NCI-H187 (cell line): Measurements from ENCODE around the gene GGA3.
A peak's percentile ranks its signal among the peaks of the same experiment; 100 is the strongest.
"Not testable (repeated sequence)": the region's sequence is repeated elsewhere in the genome, so short reads cannot be mapped to it uniquely, and the experiment has no call there.

Source experiments
- DNase-seq, 2 experiments: peaks; one replicate each; lab custom pipeline; 2025; lab: John Stamatoyannopoulos, UW

Gene GGA3

GRCh38 chr17:75272848-75273184, 11.4 kb upstream of the GGA3 start:
- DNase-seq = no peak

DNA sequence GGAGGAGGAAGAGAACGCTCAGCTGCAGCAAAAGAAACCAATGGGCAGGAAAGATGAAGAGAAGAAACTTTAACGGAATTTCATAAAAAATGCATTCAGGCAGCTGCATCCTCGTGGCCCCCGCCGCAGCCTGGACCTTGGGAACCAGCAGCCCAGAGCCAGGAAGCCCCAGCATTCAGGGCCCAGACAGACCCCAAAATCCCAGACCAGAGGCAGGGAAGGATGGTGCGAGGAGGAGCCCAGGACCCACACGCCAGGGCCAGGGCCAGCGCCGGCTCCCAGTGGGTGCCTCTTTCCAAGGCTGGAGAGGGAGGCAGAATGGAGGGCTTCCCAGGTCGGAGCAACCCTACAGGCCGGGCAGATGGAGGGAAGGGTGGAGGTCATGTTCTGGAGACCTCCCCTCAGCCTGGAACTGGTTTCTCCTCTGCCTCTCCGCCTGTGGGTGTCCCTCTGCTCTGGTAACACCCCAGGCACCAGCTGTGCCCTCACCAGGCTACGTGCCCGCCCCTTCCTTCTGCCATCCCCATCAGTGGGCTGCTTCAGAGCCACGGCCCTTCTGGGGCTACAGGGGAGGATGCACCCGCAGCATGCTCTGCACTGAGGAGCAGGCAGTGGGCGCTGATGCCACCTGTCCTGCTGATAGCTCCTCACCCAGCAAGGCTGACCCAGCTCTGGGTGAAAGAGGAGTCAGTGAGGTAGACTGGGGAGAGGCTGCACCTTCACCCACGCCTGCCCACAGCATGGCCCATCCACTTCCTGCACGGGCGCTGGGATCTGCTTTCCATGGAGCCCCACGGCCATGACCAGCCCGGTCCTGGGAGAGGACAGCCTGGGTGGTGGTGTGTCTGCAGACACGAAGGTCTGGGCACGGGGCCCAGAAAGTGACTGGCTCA, 10.8 kb upstream of the GGA3 start:
- DNase-seq = no peak

DNA sequence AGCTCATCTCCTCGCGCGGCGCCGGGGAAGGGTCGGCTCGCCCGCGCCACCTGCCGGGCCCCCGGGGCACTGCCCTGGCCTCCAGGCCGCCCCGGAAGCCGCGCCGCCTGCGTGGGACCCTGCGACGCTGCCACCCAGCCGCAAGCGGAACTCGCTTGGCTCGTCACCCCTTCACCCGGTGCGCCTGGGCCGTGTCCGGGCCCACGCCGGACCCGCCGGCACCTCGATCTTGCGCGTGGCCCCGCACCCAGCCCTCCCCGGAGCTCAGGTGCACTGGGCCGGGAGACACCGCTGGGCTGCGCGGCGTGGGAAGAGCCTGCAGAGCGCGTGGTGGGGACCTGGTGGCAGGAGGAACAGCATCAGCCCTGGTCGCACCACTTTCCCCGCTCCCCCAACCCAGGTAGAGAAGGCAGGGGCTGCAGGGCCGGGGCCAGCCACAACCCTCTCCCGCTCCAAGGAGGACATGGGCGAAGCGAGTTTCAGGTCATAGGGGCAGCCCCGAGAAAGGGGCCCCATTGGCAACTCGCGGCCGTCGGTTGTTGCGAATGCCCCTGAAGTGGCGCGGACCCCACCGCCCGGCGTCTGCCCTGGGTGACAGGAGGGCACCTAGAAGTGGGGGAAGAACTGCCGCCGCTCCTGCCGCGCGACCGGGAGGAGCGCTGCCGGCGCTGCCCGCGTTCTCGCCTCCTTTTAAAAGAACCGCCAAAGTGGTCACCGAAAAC, 10.0 kb upstream of the GGA3 start:
- peak in 1 of 2 experiments; percentile 55 for DNase-seq

- DNase-seq = peak in 1 of 2 experiments; percentile 30
Observed at GRCh38 chr17:75270966-75271232, 9.5 kb upstream of the GGA3 start, which contains the start of gene MIF4GD. MIF4GD (minus strand) TSS chr17:75271231; CDS start chr17:75270195, 1,036 bp downstream.

GRCh38 chr17:75270218-75270965, 9.0 kb upstream of the GGA3 start:
- DNase-seq = peak in 1 of 2 experiments; percentile 29

DNA sequence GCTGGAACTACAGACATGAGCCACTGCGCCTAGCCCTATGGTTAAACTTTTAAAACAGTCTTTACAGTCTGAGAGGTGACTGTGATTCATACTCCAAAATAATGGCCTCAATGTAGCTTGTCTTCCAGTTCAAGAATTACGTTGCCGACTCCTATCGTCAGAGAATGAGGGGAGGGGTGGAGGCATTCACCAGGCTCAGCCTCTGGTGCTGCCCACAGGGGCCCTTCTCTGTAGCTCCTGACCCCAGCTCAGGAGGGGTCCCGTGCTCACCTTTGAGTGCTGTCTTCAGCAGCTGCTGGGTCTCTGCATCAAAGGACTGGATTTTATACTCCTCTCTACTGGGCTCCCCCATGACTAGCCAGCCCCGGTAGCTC, 8.4 kb upstream of the GGA3 start:
- no peak for DNase-seq

GRCh38 chr17:75267411-75268232, 6.2 kb upstream of the GGA3 start:
- DNase-seq = no peak

GRCh38 chr17:75267153-75267410, 5.7 kb upstream of the GGA3 start:
- no peak for DNase-seq

DNA sequence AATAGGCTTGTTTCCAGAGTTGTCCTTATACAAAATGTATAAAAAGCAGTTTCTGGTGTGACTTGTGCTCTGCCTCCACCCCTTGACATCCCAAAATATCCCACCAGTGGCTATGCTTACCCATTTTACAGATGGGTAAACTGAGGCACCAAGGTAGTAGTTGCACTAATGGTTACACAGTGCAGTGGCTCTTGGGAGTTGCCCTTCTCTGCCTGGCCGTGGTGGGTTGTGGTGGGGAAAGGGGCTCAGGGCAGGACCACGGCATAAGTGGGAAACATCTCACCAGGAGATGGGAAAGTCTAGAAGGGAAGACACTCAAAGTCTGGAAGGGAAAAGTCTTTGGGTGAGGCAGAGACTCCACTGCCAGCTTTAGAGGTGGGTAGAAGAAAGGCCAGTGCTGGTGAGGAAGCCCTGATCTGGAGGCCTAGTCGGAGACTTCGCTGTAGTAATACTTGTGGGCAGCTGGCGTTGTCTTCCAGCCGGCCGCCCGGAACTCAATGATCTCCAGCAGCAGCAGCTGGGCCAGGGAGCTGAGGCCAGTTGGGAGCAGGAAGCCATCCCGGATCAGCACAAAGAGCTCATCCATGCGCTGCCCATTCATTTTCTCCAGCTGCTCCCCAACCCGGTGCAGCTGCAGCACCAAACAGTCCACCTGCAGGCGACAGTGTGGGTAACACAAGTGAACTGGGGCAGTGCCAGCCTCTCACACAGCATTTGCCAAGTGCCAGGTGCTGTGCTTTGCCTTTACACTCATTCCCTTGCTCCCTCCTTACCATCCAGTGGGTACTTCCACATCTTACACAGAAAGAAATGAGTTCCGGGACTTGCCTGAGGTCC, 5.1 kb upstream of the GGA3 start:
- no peak for DNase-seq

GRCh38 chr17:75265614-75266315, 4.4 kb upstream of the GGA3 start:
- DNase-seq = no peak

DNA sequence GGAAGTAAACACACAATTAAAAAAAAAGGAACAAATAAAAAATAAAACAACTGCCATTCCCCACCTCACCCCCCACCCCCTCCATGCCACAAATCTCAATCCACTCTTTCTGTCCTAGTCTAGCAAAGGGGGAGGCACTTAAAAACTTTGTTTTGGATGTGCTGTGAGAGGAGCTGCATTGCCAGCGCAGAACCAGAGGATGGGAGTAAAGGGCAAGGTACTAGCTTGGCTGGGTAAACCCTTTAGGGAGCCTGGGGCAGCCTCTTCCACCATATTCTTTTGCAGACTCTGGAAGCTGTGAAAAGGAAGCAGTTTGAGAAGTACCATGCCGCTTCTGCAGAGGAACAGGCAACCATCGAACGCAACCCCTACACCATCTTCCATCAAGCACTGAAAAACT, 1.6 kb upstream of the GGA3 start:
- DNase-seq = no peak

DNA sequence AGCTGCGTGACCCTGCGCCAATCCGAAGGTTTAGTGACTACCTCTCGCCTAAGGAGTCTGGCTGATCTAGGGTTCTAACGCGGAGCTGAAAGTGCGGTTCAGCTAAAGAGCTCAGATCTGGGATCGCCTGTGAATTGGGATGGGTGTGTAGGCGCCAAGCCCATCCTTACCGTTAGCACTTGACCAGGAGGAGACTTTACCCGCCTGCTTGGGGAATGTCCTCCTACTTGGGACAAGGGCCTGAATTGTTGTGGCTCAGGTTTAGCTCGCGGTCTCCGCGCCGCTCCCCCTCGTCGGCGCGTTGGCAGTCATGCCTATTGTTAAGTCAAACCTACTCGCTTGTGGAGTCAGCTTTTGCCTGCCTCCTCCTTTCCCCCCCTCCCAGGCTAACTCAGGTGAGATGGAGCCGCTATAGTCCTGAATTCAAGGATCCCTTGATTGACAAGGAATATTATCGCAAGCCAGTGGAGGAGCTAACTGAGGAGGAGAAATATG, 753 bp upstream of the GGA3 start:
- no peak for DNase-seq

DNA sequence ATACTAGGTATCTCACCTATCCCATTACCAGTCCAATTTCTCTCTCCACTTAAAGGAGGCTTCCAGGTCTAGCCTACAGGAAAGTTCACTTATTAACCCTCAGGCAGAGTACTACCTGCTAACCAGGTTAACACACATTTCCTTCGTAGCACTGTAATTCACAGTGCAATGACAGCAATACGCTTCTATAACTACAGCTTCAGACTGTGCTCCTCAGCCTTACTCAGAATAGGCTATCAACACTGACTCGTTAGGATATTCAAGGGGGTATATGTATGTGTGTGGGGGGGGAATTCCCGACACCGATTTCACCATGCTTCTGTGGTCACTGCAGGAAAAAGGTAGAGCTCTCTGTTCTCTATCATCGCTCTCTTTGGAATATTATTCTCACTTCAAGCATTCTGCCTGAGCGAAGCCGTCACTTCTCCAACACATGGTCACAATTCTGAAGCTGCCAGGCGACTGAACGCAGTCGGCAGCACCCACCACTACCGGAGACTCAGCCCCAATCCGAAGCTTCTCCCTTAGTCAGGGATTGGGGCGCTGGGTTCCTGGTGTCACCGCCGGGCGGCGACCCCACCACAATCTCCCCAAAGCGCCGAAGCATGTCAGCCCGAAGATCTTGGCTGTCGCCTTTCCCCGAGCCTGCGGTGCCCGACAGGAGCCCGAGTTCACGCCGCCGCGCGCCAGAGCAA, 618 bp downstream of the GGA3 start:
- DNase-seq = no peak

DNA sequence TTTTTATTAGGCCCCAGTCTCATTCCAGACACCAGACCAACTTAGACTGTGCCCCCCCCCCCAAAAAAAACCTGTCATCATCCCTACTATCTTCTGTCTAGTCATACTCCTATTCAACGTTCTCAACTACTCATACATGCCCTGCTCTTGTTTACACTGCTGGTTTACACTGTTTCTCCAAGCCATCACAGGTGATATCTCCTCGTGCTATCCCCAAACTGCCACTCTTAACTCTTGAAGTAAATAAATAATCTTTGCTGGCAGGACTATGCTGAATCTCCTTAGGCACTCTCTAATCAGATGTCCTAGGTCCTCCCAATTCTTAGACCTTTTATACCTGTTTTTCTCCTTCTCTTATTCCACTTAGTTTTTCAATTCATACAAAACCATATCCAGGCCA, 4.2 kb downstream of the GGA3 start:
- not testable (repeated sequence) for DNase-seq

DNA sequence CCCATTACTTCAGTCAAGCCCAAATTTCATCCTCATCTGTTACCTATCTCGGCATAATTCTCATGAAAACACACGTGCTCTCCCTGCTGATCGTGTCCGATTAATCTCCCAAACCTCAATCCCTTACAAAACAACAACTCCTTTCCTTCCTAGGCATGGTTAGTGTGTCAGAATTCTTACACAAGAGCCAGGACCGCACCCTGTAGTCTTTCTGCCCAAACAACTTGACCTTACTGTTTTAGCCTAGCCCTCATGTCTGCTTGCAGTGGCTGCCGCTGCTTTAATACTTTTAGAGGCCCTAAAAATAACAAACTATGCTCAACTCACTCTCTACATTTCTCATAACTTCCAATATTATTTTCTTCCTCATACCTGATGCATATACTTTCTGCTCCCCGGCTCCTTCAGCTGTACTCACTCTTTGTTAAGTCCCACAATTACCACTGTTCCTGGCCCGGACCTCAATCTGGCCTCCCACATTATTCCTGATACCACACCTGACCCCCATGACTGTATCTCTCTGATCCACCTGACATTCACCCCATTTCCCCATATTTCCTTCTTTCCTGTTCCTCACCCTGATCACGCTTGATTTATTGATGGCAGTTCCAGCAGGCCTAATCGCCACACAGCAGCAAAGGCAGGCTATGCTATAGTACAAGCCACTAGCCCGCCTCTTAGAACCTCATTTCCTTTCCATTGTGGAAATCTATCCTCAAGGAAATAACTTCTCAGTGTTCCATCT, 5.3 kb downstream of the GGA3 start:
- not testable (repeated sequence) for DNase-seq

DNA sequence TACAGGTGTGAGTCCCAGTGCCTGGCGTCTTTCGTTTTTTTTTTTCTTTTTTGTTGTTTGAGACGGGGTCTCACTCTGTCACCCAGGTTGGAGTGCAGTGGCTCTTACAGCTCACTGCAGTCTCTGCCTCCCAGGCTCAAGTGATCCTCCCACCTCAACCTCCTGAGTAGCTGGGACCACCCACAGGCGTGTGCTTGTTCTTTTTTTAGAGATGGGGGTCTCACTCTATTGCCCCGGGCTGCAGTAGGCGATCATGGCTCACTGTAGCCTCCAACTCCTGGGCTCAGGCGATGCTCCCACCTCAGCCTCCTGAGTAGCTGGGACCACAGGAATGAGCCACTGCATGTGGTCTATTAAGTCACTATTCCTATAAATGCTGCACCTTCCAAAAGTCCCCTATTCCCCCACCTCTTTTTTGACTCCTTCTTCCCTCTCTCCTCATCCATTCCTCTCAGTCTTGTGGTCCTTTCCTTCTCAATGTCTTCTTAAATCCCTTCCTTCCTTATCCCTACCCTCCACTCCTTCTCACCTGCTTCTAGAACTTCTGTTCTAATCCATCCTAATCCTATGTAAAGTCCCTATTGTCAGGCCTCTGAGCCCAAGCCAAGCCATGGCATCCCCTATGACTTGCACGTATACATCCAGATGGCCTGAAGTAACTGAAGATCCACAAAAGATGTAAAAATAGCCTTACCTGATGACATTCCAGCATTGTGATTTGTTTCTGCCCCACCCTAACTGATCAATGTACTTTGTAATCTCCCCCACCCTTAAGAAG, 9.2 kb downstream of the GGA3 start:
- DNase-seq = no peak

- no peak for DNase-seq
Observed at GRCh38 chr17:75250009-75250471, 11.4 kb downstream of the GGA3 start.

DNA sequence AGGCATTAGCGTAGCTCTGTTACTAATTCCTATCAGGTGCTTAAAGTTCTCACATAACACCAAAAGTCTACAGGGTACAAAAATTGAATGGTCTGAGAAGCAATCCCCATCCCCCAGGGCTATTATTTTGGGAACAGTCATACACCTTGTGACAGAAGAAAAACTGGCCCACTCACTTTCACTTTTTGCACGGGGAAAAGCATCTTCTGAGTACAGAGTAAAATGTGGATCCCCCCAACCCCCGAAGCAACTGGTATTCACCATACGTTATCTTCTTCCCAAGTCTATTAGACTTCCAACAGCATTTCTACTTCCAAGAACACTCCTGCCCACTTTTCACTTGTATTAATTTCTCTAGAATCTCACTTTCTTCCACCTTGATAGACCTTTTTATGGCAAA, 11.8 kb downstream of the GGA3 start:
- no peak for DNase-seq
